ENCODE data around the gene TLCD1.

Gene TLCD1

DNA sequence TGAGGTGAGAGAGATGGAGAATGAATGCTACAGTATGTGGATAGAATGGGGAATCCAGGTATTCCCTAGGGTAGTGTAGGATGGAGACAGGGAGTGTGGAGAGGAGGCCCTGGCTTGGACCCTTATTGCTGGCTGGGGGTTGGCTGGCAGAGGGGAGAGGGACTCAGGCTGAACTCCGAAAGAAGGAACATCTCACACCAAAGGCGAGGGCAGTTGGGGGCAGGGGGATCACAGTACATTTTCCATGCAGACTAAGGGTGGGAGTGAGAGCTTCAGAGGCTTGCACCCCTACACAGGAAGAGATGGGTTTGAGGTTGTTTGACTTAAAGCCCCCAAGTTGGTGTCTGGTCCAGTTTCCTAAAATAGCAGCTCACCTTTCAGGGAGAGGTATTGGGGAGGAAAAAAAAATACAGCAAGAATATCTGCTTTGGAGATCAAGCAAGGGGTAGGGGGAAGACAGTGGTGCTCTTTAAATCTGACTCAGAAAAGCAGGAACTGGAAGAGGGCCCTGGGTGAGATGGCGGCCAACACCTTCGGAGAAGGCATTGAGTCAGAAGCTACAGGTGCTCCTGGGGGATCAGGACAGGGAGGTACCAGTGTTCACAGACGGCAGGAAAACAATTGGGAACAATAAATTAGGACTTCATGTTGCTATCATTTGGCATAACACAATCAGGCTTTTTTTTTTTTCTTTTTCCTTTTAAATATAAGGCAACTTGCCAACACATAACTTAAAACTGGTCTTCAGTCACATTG is 30.2 kb upstream of the TLCD1 start:
- Histone ChIP-seq H3K36me3 (ENCODE audit: control insufficient read depth in 2 of 2, insufficient read depth in 2 of 2, low read length in 2 of 2) (peaks cover 31 to 39% of the 10 kb centered on the region in 2 donors), H3K4me1 (ENCODE audit: control insufficient read depth in 2 of 2, insufficient read depth in 2 of 2, low read length in 2 of 2) (no peaks in the 10 kb centered on the region), H3K9me3 (ENCODE audit: control insufficient read depth in 2 of 2, low read length in 2 of 2) (no peaks in the 10 kb centered on the region), H3K27me3 (ENCODE audit: control insufficient read depth in 2 of 2, insufficient read depth in 2 of 2, low read length in 2 of 2) (no peaks in the 10 kb centered on the region), H3K9ac (ENCODE audit: low read depth in 1 of 2, low read length in 2 of 2) (no peak overlapping the region), H3K4me3 (ENCODE audit: low read length in 2 of 2) (no peak overlapping the region), H3K27ac (ENCODE audit: low read depth in 2 of 2, low read length in 2 of 2) (no peak overlapping the region)

DNA sequence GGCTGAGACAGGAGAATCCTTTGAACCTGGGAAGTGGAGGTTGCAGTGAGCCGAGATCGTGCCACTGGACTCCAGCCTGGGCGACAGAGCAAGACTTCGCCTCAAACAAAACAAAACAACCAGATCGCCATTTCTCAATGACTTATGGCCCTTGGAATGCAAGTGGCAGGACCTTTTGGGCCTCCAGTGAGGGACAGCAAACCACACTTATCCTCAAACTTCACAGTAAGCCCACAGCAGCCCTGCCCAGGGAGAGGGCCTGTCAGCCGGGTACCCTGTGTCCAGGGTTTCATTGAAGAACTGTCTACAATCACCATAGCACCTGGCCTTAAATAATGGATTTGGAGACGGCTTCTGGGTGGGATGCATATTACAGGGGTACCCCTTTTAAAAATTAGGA is 29.5 kb upstream of the TLCD1 start:
- H3K4me1 ChIP-seq (ENCODE audit: control insufficient read depth in 2 of 2, insufficient read depth in 2 of 2, low read length in 2 of 2): no peaks in the 10 kb centered on the region
- H3K27me3 ChIP-seq (ENCODE audit: control insufficient read depth in 2 of 2, insufficient read depth in 2 of 2, low read length in 2 of 2): no peaks in the 10 kb centered on the region
- no peak overlapping the region for H3K27ac ChIP-seq (ENCODE audit: low read depth in 2 of 2, low read length in 2 of 2)
- no peak overlapping the region for H3K4me3 ChIP-seq (ENCODE audit: low read length in 2 of 2)
- H3K36me3 ChIP-seq (ENCODE audit: control insufficient read depth in 2 of 2, insufficient read depth in 2 of 2, low read length in 2 of 2): peaks cover 36 to 42% of the 10 kb centered on the region in 2 donors
- no peak overlapping the region for H3K9ac ChIP-seq (ENCODE audit: low read depth in 1 of 2, low read length in 2 of 2)
- H3K9me3 ChIP-seq (ENCODE audit: control insufficient read depth in 2 of 2, low read length in 2 of 2): no peaks in the 10 kb centered on the region

DNA sequence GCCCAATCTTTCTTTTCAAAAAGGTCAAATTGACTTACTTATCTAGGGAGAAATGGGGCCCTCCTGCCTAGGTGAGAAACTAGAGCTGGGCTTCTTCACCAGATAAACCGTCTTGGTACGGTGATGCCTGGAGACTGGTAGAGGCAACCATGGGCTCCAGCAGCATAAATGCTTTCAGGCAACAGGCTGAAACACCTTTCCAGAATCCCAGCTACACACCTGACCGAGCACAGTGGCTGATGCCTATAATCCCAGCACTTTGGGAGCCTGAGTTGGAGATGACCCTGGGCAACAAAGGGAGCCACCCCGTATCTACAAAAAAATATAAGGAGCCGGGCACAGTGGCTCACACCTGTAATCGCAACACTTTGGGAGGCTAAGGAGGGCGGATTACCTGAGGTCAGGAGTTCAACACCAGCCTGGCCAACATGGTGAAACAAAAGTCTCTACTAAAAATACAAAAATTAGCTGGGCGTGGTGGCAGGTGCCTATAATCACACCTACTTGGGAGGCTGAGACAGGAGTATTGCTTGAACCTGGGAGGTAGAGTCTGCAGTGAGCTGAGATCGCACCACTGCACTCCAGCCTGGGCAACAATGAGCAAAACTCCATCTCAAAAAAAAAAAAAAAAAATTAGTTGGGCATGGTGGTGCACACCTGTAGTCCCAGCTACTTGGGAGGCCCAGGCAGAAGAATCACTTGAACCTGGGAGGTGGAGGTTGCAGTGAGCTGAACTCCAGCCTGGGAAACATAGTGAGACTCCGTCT is 25.8 kb upstream of the TLCD1 start:
- no peaks in the 10 kb centered on the region for H3K9me3 ChIP-seq (ENCODE audit: control insufficient read depth in 2 of 2, low read length in 2 of 2)
- no peak overlapping the region for H3K4me3 ChIP-seq (ENCODE audit: low read length in 2 of 2)
- H3K4me1 ChIP-seq (ENCODE audit: control insufficient read depth in 2 of 2, insufficient read depth in 2 of 2, low read length in 2 of 2): peaks cover 21 to 28% of the 10 kb centered on the region in 2 donors
- peaks cover 33 to 40% of the 10 kb centered on the region in 2 donors for H3K36me3 ChIP-seq (ENCODE audit: control insufficient read depth in 2 of 2, insufficient read depth in 2 of 2, low read length in 2 of 2)
- no peaks in the 10 kb centered on the region for H3K27me3 ChIP-seq (ENCODE audit: control insufficient read depth in 2 of 2, insufficient read depth in 2 of 2, low read length in 2 of 2)
- no peak overlapping the region for H3K9ac ChIP-seq (ENCODE audit: low read depth in 1 of 2, low read length in 2 of 2)
- no peak overlapping the region for H3K27ac ChIP-seq (ENCODE audit: low read depth in 2 of 2, low read length in 2 of 2)

DNA sequence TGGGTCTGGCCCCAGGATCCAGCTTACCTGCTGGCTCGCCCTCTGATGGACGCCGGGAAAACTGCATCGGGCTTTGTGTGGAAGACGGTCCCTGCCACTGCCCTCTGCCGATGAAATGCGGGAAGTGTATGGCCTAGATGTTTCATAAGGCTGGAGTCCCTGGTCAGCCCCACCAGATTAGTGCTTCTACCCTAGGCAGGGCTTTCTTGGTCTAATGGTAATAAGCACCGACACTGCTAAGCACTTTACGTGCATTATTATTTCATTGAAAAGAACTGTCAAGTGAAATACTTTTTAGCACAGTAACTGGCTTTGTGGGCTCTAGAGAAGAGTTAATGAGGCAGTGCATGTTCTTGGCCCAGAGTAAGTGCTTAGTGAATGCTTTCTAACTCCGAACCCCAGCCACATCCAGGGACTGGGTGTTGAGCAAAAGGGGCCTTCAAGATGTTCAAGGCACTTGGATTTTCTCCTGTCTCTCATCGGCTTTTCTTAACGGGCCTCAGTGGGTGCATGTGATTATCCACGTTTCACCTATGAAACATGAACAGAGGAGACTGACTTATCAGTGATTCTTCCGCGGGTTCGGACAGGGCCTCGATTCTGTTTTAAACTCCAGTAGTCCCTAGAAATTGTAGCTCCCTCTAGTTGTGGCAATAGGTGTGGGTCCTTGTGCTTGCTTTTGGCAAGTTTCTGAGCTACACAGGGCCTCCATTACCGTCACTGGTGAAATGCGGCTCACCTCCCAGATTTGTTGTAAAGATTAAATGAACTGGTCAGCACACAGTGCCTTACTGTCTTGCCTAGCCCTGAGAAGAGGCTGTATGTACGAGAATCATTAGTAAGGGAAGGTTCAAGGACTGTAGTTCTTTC is 24.4 kb upstream of the TLCD1 start:
- Histone ChIP-seq H3K4me1 (ENCODE audit: control insufficient read depth in 2 of 2, insufficient read depth in 2 of 2, low read length in 2 of 2) (peaks cover 34 to 41% of the 10 kb centered on the region in 2 donors), H3K27me3 (ENCODE audit: control insufficient read depth in 2 of 2, insufficient read depth in 2 of 2, low read length in 2 of 2) (no peaks in the 10 kb centered on the region), H3K9me3 (ENCODE audit: control insufficient read depth in 2 of 2, low read length in 2 of 2) (no peaks in the 10 kb centered on the region), H3K27ac (ENCODE audit: low read depth in 2 of 2, low read length in 2 of 2) (peak overlapping the region; percentile 54 to 56), H3K4me3 (ENCODE audit: low read length in 2 of 2) (no peak overlapping the region), H3K9ac (ENCODE audit: low read depth in 1 of 2, low read length in 2 of 2) (peak overlapping the region; percentile 15 to 52), H3K36me3 (ENCODE audit: control insufficient read depth in 2 of 2, insufficient read depth in 2 of 2, low read length in 2 of 2) (peaks cover 27 to 40% of the 10 kb centered on the region in 2 donors)

DNA sequence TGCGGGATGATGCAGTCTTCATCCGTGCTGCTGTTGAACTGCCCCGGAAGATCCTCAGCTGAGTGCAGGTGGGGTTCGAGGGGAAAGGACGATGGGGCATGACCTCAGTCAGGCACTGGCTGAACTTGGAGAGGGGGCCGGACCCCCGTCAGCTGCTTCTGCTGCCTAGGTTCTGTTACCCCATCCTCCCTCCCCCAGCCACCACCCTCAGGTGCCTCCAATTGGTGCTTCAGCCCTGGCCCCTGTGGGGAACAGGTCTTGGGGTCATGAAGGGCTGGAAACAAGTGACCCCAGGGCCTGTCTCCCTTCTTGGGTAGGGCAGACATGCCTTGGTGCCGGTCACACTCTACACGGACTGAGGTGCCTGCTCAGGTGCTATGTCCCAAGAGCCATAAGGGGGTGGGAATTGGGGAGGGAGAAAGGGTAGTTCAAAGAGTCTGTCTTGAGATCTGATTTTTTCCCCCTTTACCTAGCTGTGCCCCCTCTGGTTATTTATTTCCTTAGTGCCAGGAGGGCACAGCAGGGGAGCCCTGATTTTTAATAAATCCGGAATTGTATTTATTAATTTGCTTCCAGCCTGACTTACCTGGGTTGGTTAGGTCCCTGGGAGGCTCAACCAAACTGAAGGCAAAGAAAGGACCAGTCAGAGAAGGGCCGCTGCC is 23.6 kb upstream of the TLCD1 start:
- H3K36me3 ChIP-seq (ENCODE audit: control insufficient read depth in 2 of 2, insufficient read depth in 2 of 2, low read length in 2 of 2): peaks cover 27 to 40% of the 10 kb centered on the region in 2 donors
- H3K4me1 ChIP-seq (ENCODE audit: control insufficient read depth in 2 of 2, insufficient read depth in 2 of 2, low read length in 2 of 2): peaks cover 34 to 48% of the 10 kb centered on the region in 2 donors
- H3K9me3 ChIP-seq (ENCODE audit: control insufficient read depth in 2 of 2, low read length in 2 of 2): no peaks in the 10 kb centered on the region
- peak overlapping the region; percentile 26 to 52 for H3K9ac ChIP-seq (ENCODE audit: low read depth in 1 of 2, low read length in 2 of 2)
- H3K4me3 ChIP-seq (ENCODE audit: low read length in 2 of 2): no peak overlapping the region
- H3K27ac ChIP-seq (ENCODE audit: low read depth in 2 of 2, low read length in 2 of 2): peak overlapping the region; percentile 54 to 56
- no peaks in the 10 kb centered on the region for H3K27me3 ChIP-seq (ENCODE audit: control insufficient read depth in 2 of 2, insufficient read depth in 2 of 2, low read length in 2 of 2)

DNA sequence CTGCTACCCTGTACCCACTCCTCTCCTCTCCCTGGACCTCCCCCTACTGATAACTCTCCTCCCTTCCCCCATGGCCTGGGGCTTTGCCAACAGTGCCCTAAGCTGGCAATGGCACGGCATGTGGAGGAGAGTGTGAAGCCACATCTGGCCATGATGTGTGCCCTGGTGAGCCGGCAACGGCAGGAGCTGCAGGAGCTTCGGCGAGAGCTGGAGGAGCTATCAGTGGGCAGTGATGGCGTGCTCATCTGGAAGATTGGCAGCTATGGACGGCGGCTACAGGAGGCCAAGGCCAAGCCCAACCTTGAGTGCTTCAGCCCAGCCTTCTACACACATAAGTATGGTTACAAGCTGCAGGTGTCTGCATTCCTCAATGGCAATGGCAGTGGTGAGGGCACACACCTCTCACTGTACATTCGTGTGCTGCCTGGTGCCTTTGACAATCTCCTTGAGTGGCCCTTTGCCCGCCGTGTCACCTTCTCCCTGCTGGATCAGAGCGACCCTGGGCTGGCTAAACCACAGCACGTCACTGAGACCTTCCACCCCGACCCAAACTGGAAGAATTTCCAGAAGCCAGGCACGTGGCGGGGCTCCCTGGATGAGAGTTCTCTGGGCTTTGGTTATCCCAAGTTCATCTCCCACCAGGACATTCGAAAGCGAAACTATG is 23.0 kb upstream of the TLCD1 start:
- no peaks in the 10 kb centered on the region for H3K27me3 ChIP-seq (ENCODE audit: control insufficient read depth in 2 of 2, insufficient read depth in 2 of 2, low read length in 2 of 2)
- H3K9ac ChIP-seq (ENCODE audit: low read depth in 1 of 2, low read length in 2 of 2): peak overlapping the region in 1 of 2 donors; percentile 26
- peaks cover 34 to 48% of the 10 kb centered on the region in 2 donors for H3K4me1 ChIP-seq (ENCODE audit: control insufficient read depth in 2 of 2, insufficient read depth in 2 of 2, low read length in 2 of 2)
- no peak overlapping the region for H3K4me3 ChIP-seq (ENCODE audit: low read length in 2 of 2)
- peak overlapping the region in 1 of 2 donors; percentile 56 for H3K27ac ChIP-seq (ENCODE audit: low read depth in 2 of 2, low read length in 2 of 2)
- no peaks in the 10 kb centered on the region for H3K9me3 ChIP-seq (ENCODE audit: control insufficient read depth in 2 of 2, low read length in 2 of 2)
- peaks cover 27 to 40% of the 10 kb centered on the region in 2 donors for H3K36me3 ChIP-seq (ENCODE audit: control insufficient read depth in 2 of 2, insufficient read depth in 2 of 2, low read length in 2 of 2)

DNA sequence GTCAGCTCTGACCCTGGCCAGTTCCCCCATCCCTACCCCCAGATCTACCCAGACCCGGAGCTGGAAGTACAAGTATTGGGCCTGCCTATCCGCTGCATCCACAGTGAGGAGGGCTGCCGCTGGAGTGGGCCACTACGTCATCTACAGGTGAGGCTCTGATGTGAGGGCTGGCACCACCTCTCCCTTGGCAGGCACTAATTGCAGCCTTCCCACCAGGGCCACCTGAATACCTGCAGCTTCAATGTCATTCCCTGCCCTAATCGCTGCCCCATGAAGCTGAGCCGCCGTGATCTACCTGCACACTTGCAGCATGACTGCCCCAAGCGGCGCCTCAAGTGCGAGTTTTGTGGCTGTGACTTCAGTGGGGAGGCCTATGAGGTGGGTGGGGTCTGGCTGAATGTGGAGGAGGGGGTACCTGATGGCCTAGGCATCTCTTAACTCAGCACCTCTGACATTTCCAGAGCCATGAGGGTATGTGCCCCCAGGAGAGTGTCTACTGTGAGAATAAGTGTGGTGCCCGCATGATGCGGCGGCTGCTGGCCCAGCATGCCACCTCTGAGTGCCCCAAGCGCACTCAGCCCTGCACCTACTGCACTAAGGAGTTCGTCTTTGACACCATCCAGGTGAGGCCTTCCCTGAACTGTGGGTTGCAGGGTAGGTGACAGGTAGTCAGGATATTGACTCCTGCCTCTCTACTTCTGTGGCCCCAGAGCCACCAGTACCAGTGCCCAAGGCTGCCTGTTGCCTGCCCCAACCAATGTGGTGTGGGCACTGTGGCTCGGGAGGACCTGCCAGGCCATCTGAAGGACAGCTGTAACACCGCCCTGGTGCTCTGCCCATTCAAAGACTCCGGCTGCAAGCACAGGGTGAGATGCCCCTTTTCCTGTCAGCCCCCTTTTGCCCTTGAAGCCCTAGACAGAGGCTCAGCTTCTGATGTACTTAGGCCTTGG is 22.0 kb upstream of the TLCD1 start:
- Histone ChIP-seq H3K9ac (ENCODE audit: low read depth in 1 of 2, low read length in 2 of 2) (peak overlapping the region; percentile 24 to 83), H3K9me3 (ENCODE audit: control insufficient read depth in 2 of 2, low read length in 2 of 2) (no peaks in the 10 kb centered on the region), H3K4me3 (ENCODE audit: low read length in 2 of 2) (peak overlapping the region; percentile 76 to 83), H3K4me1 (ENCODE audit: control insufficient read depth in 2 of 2, insufficient read depth in 2 of 2, low read length in 2 of 2) (peaks cover 39 to 52% of the 10 kb centered on the region in 2 donors), H3K27me3 (ENCODE audit: control insufficient read depth in 2 of 2, insufficient read depth in 2 of 2, low read length in 2 of 2) (no peaks in the 10 kb centered on the region), H3K36me3 (ENCODE audit: control insufficient read depth in 2 of 2, insufficient read depth in 2 of 2, low read length in 2 of 2) (peaks cover 27 to 40% of the 10 kb centered on the region in 2 donors), H3K27ac (ENCODE audit: low read depth in 2 of 2, low read length in 2 of 2) (peak overlapping the region; percentile 97 to 98)

DNA sequence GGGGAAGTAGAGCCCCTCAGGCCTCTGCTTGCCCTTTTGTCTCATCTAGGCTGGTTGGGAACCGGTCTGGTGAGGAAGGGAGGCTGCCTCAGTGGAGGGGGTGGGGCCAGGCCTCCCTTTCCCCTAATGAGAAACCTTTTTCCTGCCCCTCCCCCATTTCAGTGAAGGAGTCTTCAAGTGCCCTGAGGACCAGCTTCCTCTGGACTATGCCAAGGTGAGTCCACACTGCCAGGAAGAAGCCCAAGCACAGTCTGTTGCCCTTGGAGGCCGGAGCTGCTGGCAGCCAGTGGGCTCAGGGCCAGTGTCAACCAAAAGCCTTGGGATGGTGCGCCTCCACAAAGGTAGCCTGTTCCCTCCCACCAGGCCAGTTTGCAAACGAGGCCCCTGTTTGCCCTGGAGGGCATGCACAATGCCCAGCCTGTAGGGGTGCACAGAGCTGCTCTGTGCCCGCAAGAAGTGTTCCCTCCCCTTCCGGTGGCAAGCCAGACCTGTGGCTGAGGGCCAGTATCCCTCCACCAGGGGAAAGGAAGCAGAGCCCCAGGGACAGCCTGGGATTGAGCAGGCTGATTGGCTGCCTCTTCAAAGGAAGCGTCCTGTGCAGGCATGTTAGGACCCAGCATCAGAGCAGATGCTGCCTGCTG is 21.1 kb upstream of the TLCD1 start:
- Histone ChIP-seq H3K4me1 (ENCODE audit: control insufficient read depth in 2 of 2, insufficient read depth in 2 of 2, low read length in 2 of 2) (peaks cover 47 to 59% of the 10 kb centered on the region in 2 donors), H3K27ac (ENCODE audit: low read depth in 2 of 2, low read length in 2 of 2) (peak overlapping the region; percentile 97 to 98), H3K4me3 (ENCODE audit: low read length in 2 of 2) (peak overlapping the region; percentile 76 to 83), H3K9me3 (ENCODE audit: control insufficient read depth in 2 of 2, low read length in 2 of 2) (no peaks in the 10 kb centered on the region), H3K36me3 (ENCODE audit: control insufficient read depth in 2 of 2, insufficient read depth in 2 of 2, low read length in 2 of 2) (peaks cover 27 to 35% of the 10 kb centered on the region in 2 donors), H3K9ac (ENCODE audit: low read depth in 1 of 2, low read length in 2 of 2) (peak overlapping the region; percentile 34 to 83), H3K27me3 (ENCODE audit: control insufficient read depth in 2 of 2, insufficient read depth in 2 of 2, low read length in 2 of 2) (no peaks in the 10 kb centered on the region)
